ENCODE data around the gene LARP4B. TPM values are rescaled to one million over a fixed set of nuclear protein-coding genes. Genes with fewer than 3 reads are reported as not detected.

Gene LARP4B
- total RNA-seq, 5 donors from 2014 or later (not counting 1 experiment from before 2014, with no cell fraction given): 77.2 to 108 (median 94.0) TPM

GRCh38 chr10:932589-932988 lies 1.1 kb upstream of the LARP4B start:
- peaks cover 16 to 22% of the 10 kb centered on the region in 2 experiments for H3K4me1 ChIP-seq (ENCODE audit: control insufficient read depth in 1 of 2, extremely low read depth in 1 of 2, insufficient read depth in 2 of 2, low read length in 2 of 2)
- ChIA-PET POLR2A (no interaction called here), CTCF (interaction anchor here in 1 of 2 donors (1.0 kb wide), 1 partner anchor 10 kb away, joined by 3 read pairs; no protein-coding TSS in a partner anchor)
- DNase-seq: peak in 6 of 35 experiments; percentile 0 to 26 (median 4)
- no peak overlapping the region for H3K27ac ChIP-seq (ENCODE audit: low read length)
- H3K36me3 Mint-ChIP-seq: no peaks in the 10 kb centered on the region
- peaks cover 25 to 32% (median 31%) of the 10 kb centered on the region in 3 donors for H3K4me1 Mint-ChIP-seq
- no peaks in the 10 kb centered on the region for H3K9me3 ChIP-seq
- WGBS (ENCODE audit: insufficient coverage): 96% methylated on average over 11 of the region's 28 CpGs
- no peak overlapping the region for H3K4me3 ChIP-seq (ENCODE audit: control insufficient read depth in 1 of 2, extremely low read depth in 1 of 2, low read length in 1 of 2)
- H3K27me3 Mint-ChIP-seq: no peaks in the 10 kb centered on the region
- H3K27me3 ChIP-seq (replicated peaks in 1 of 2; ENCODE audit: control insufficient read depth in 2 of 2, extremely low read depth in 1 of 2, insufficient read depth in 2 of 2, low read length in 1 of 2): no peaks in the 10 kb centered on the region
- H3K4me3 Mint-ChIP-seq: peak overlapping the region; percentile 71 to 77 (median 71)
- no peaks in the 10 kb centered on the region for H3K36me3 ChIP-seq (ENCODE audit: control insufficient read depth in 2 of 2, extremely low read depth in 1 of 2, insufficient read depth in 1 of 2, low read length in 1 of 2)
- no peak for ATAC-seq (replicated peaks in 1 of 4)
- no peaks in the 10 kb centered on the region for H3K9me3 Mint-ChIP-seq
- H3K27ac Mint-ChIP-seq: peak overlapping the region; percentile 83 to 85

- H3K27me3 Mint-ChIP-seq: no peaks in the 10 kb centered on the region
- H3K9me3 Mint-ChIP-seq: no peaks in the 10 kb centered on the region
- peak overlapping the region; percentile 86 to 96 for H3K27ac Mint-ChIP-seq
- WGBS (ENCODE audit: insufficient coverage): under 1% methylated on average over 63 of the region's 63 CpGs
- ChIA-PET POLR2A (interaction anchor here in 1 of 2 donors (0.6 kb wide), 1 partner anchor 13 kb away, joined by 3 read pairs; no protein-coding TSS in a partner anchor), CTCF (interaction anchor here (0.6 to 1.0 kb wide), 3 partner anchors 15 to 119 kb away, joined by 3 to 5 read pairs (median 3); partner anchors contain the start of gene GTPBP4 (in 1 of the 2))
- peaks cover 5% of the 10 kb centered on the region for H3K36me3 Mint-ChIP-seq
- H3K36me3 ChIP-seq (ENCODE audit: control insufficient read depth in 2 of 2, extremely low read depth in 1 of 2, insufficient read depth in 1 of 2, low read length in 1 of 2): peaks cover 0 to 8% of the 10 kb centered on the region in 2 donors
- H3K4me1 ChIP-seq (ENCODE audit: control insufficient read depth in 1 of 2, extremely low read depth in 1 of 2, insufficient read depth in 2 of 2, low read length in 2 of 2): peaks cover 18 to 28% of the 10 kb centered on the region in 2 experiments
- H3K27ac ChIP-seq (ENCODE audit: low read length): peak overlapping the region; percentile 24
- no peaks in the 10 kb centered on the region for H3K9me3 ChIP-seq
- H3K4me3 ChIP-seq (ENCODE audit: control insufficient read depth in 1 of 2, extremely low read depth in 1 of 2, low read length in 1 of 2): peak overlapping the region; percentile 49 to 52
- no peaks in the 10 kb centered on the region for H3K27me3 ChIP-seq (replicated peaks in 1 of 2; ENCODE audit: control insufficient read depth in 2 of 2, extremely low read depth in 1 of 2, insufficient read depth in 2 of 2, low read length in 1 of 2)
- DNase-seq (peak in 18 of 35 experiments; percentile 3 to 47 (median 16)), ATAC-seq (replicated peaks in 1 of 4) (no peak)
- H3K4me3 Mint-ChIP-seq: peak overlapping the region; percentile 94 to 97 (median 96)
- peaks cover 42 to 50% (median 49%) of the 10 kb centered on the region in 3 donors for H3K4me1 Mint-ChIP-seq
These were observed 730 bp downstream of the LARP4B start for GRCh38 chr10:930625-931325.

- WGBS (ENCODE audit: insufficient coverage): 2% methylated on average over 10 of the region's 14 CpGs
- H3K4me1 Mint-ChIP-seq: peaks cover 42 to 52% (median 51%) of the 10 kb centered on the region in 3 donors
- CTCF ChIA-PET: interaction anchor here in 1 of 2 donors (0.6 kb wide), 1 partner anchor 14 kb away, joined by 3 read pairs; no protein-coding TSS in a partner anchor
These were observed 1.4 kb downstream of the LARP4B start for GRCh38 chr10:929960-930624.

GRCh38 chr10:927131-927530 lies 4.4 kb downstream of the LARP4B start:
- peaks cover 11% of the 10 kb centered on the region for H3K36me3 Mint-ChIP-seq
- H3K4me3 Mint-ChIP-seq: peak overlapping the region in 1 of 3 donors; percentile 30
- ChIA-PET CTCF (interaction anchor here in 1 of 2 donors (0.6 kb wide), 1 partner anchor 9 kb away, joined by 4 read pairs; no protein-coding TSS in a partner anchor), POLR2A (no interaction called here)
- Histone ChIP-seq H3K27ac (ENCODE audit: low read length) (no peak overlapping the region), H3K4me1 (ENCODE audit: control insufficient read depth in 1 of 2, extremely low read depth in 1 of 2, insufficient read depth in 2 of 2, low read length in 2 of 2) (peaks cover 19 to 48% of the 10 kb centered on the region in 2 experiments), H3K27me3 (replicated peaks in 1 of 2; ENCODE audit: control insufficient read depth in 2 of 2, extremely low read depth in 1 of 2, insufficient read depth in 2 of 2, low read length in 1 of 2) (no peaks in the 10 kb centered on the region), H3K9me3 (no peaks in the 10 kb centered on the region), H3K36me3 (ENCODE audit: control insufficient read depth in 2 of 2, extremely low read depth in 1 of 2, insufficient read depth in 1 of 2, low read length in 1 of 2) (peaks cover 0 to 14% of the 10 kb centered on the region in 2 donors), H3K4me3 (ENCODE audit: control insufficient read depth in 1 of 2, extremely low read depth in 1 of 2, low read length in 1 of 2) (no peak overlapping the region)
- DNase-seq (no peak), ATAC-seq (replicated peaks in 1 of 4) (no peak)
- peaks cover 64 to 70% (median 70%) of the 10 kb centered on the region in 3 donors for H3K4me1 Mint-ChIP-seq
- WGBS (ENCODE audit: insufficient coverage): no CpG with 5 or more reads among the region's 2 CpGs
- H3K27me3 Mint-ChIP-seq: no peaks in the 10 kb centered on the region
- H3K9me3 Mint-ChIP-seq: no peaks in the 10 kb centered on the region
- H3K27ac Mint-ChIP-seq: no peak overlapping the region

More at GRCh38 chr10:929960-930624, 1.4 kb downstream of the LARP4B start:
- DNase-seq (peak in 3 of 35 experiments; percentile 10 to 23 (median 20)), ATAC-seq (replicated peaks in 1 of 4) (no peak)
- Mint-ChIP-seq H3K9me3 (no peaks in the 10 kb centered on the region), H3K4me3 (peak overlapping the region; percentile 94 to 97 (median 96)), H3K27ac (peak overlapping the region; percentile 86 to 96), H3K27me3 (no peaks in the 10 kb centered on the region), H3K36me3 (peaks cover 5% of the 10 kb centered on the region)
- Histone ChIP-seq H3K27ac (ENCODE audit: low read length) (peak overlapping the region; percentile 24), H3K4me3 (ENCODE audit: control insufficient read depth in 1 of 2, extremely low read depth in 1 of 2, low read length in 1 of 2) (peak overlapping the region; percentile 49 to 52), H3K4me1 (ENCODE audit: control insufficient read depth in 1 of 2, extremely low read depth in 1 of 2, insufficient read depth in 2 of 2, low read length in 2 of 2) (peaks cover 18 to 34% of the 10 kb centered on the region in 2 experiments), H3K36me3 (ENCODE audit: control insufficient read depth in 2 of 2, extremely low read depth in 1 of 2, insufficient read depth in 1 of 2, low read length in 1 of 2) (peaks cover 0 to 8% of the 10 kb centered on the region in 2 donors), H3K27me3 (replicated peaks in 1 of 2; ENCODE audit: control insufficient read depth in 2 of 2, extremely low read depth in 1 of 2, insufficient read depth in 2 of 2, low read length in 1 of 2) (no peaks in the 10 kb centered on the region), H3K9me3 (no peaks in the 10 kb centered on the region)
- POLR2A ChIA-PET: interaction anchor here in 1 of 2 donors (0.6 kb wide), 1 partner anchor 120 kb away, joined by 4 read pairs; no protein-coding TSS in a partner anchor

- H3K4me3 ChIP-seq (ENCODE audit: control insufficient read depth in 1 of 2, extremely low read depth in 1 of 2, low read length in 1 of 2): no peak overlapping the region
- 83% methylated on average over 2 of the region's 4 CpGs for WGBS (ENCODE audit: insufficient coverage)
- no peaks in the 10 kb centered on the region for H3K9me3 ChIP-seq
- POLR2A ChIA-PET: no interaction called here
- H3K27me3 ChIP-seq (replicated peaks in 1 of 2; ENCODE audit: control insufficient read depth in 2 of 2, extremely low read depth in 1 of 2, insufficient read depth in 2 of 2, low read length in 1 of 2): no peaks in the 10 kb centered on the region
- no peaks in the 10 kb centered on the region for H3K9me3 Mint-ChIP-seq
- peak overlapping the region in 1 of 3 donors; percentile 25 for H3K4me3 Mint-ChIP-seq
- CTCF ChIA-PET: no interaction called here
- peaks cover 74 to 80% (median 79%) of the 10 kb centered on the region in 3 donors for H3K4me1 Mint-ChIP-seq
- no peak overlapping the region for H3K27ac Mint-ChIP-seq
- DNase-seq (no peak), ATAC-seq (replicated peaks in 1 of 4) (no peak)
- no peaks in the 10 kb centered on the region for H3K27me3 Mint-ChIP-seq
- H3K36me3 ChIP-seq (ENCODE audit: control insufficient read depth in 2 of 2, extremely low read depth in 1 of 2, insufficient read depth in 1 of 2, low read length in 1 of 2): peaks cover 0 to 20% of the 10 kb centered on the region in 2 donors
- peaks cover 11% of the 10 kb centered on the region for H3K36me3 Mint-ChIP-seq
- peaks cover 19 to 50% of the 10 kb centered on the region in 2 experiments for H3K4me1 ChIP-seq (ENCODE audit: control insufficient read depth in 1 of 2, extremely low read depth in 1 of 2, insufficient read depth in 2 of 2, low read length in 2 of 2)
- no peak overlapping the region for H3K27ac ChIP-seq (ENCODE audit: low read length)
These were observed 5.3 kb downstream of the LARP4B start for GRCh38 chr10:926075-926698.

GRCh38 chr10:924524-924859 lies 7.0 kb downstream of the LARP4B start:
- Histone ChIP-seq H3K4me3 (ENCODE audit: control insufficient read depth in 1 of 2, extremely low read depth in 1 of 2, low read length in 1 of 2) (no peak overlapping the region), H3K36me3 (ENCODE audit: control insufficient read depth in 2 of 2, extremely low read depth in 1 of 2, insufficient read depth in 1 of 2, low read length in 1 of 2) (peaks cover 0 to 20% of the 10 kb centered on the region in 2 donors), H3K4me1 (ENCODE audit: control insufficient read depth in 1 of 2, extremely low read depth in 1 of 2, insufficient read depth in 2 of 2, low read length in 2 of 2) (peaks cover 10 to 42% of the 10 kb centered on the region in 2 experiments), H3K9me3 (no peaks in the 10 kb centered on the region), H3K27ac (ENCODE audit: low read length) (no peak overlapping the region), H3K27me3 (replicated peaks in 1 of 2; ENCODE audit: control insufficient read depth in 2 of 2, extremely low read depth in 1 of 2, insufficient read depth in 2 of 2, low read length in 1 of 2) (no peaks in the 10 kb centered on the region)
- no peaks in the 10 kb centered on the region for H3K9me3 Mint-ChIP-seq
- peak in 1 of 4 experiments; percentile 34 for ATAC-seq (replicated peaks in 1 of 4)
- ChIA-PET POLR2A (no interaction called here), CTCF (interaction anchor here in 1 of 2 donors (0.8 kb wide), 1 partner anchor 9 kb away, joined by 4 read pairs; no protein-coding TSS in a partner anchor)
- H3K36me3 Mint-ChIP-seq: peaks cover 11% of the 10 kb centered on the region
- peak overlapping the region in 1 of 3 donors; percentile 15 for H3K4me3 Mint-ChIP-seq
- no peaks in the 10 kb centered on the region for H3K27me3 Mint-ChIP-seq
- peaks cover 64 to 79% (median 73%) of the 10 kb centered on the region in 3 donors for H3K4me1 Mint-ChIP-seq
- H3K27ac Mint-ChIP-seq: no peak overlapping the region
- no peak for DNase-seq
- 75% methylated on average over 4 of the region's 4 CpGs for WGBS (ENCODE audit: insufficient coverage)

All from T-cell (primary cell).